HCT116 (cell line): Measurements from ENCODE around the gene TRAPPC12. TPM values are rescaled to one million over a fixed set of nuclear protein-coding genes. Genes with fewer than 3 reads are reported as not detected.

Experiments used
- ATAC-seq: fragments of 200-7000 bp; cut with Tn5 transposase; 2 replicates; pipeline ENCODE4 v1.9.1; 2020; ENCODE audit warnings: mild to moderate bottlenecking, moderate library complexity
- BruUV-seq: library from RNA; stranded (reverse); fragments of 400-500 nt; replicated peaks from 2 replicates; lab custom pipeline; 2021; lab: Mats Ljungman, UMichigan
- CTCF ChIA-PET: fragments of 300-600 bp; sonication (Branson Sonifier 250); formaldehyde crosslinking; loops from one replicate; lab custom pipeline; 2021; ENCODE audit warnings: antibody characterized with exemption; lab: Charles Lee
- POLR2A ChIA-PET: fragments of 300-600, 350-600 bp; sonication (Branson Sonifier 250); formaldehyde crosslinking; loops from one replicate; lab custom pipeline; 2021; ENCODE audit warnings: antibody characterized with exemption; lab: Charles Lee
- RAD21 ChIA-PET, 2 experiments: fragments of 300-600 bp; sonication (Branson Sonifier 250); formaldehyde crosslinking; loops; one replicate each; lab custom pipeline; 2023; ENCODE audit warnings: low total read pairs in 2 of 2; ENCODE audit not compliant: uncharacterized antibody in 2 of 2, unreplicated experiment in 2 of 2, low non-redundant PET in 1 of 2; lab: Charles Lee
- DNase-seq: peaks from one replicate; pipeline ENCODE4 v3.0.0-alpha.2; 2010; ENCODE audit warnings: low read depth, low spot score
- H2AFZ ChIP-seq: fragments of 200-600 bp; shearing (Covaris generic), sonication (generic); 2 replicates; pipeline ENCODE4 v1.6.1; 2017; ENCODE audit warnings: low read depth, mixed run types, mixed read lengths, antibody characterized with exemption, low read length; ENCODE audit not compliant: poor library complexity, severe bottlenecking
- H3K27ac ChIP-seq: 2 replicates; pipeline ENCODE4 v1.5.1; 2012; ENCODE audit warnings: low read depth, low read length
- H3K27me3 ChIP-seq: fragments of 200-600 bp; sonication (generic); 2 replicates; pipeline ENCODE4 v1.6.1; 2016; ENCODE audit warnings: mixed run types, low read length, mixed read lengths; ENCODE audit not compliant: insufficient read depth
- H3K36me3 ChIP-seq, 2 experiments: fragments of 200-500 bp in 1 of 2; fragments of 200-600 bp in 1 of 2; sonication (Bioruptor generic) in 1 of 2; sonication (generic) in 1 of 2; 2 replicates each; pipeline versions ENCODE4 v1.5.1 to v1.6.1; 2014 to 2016; ENCODE audit warnings: low read length in 2 of 2, inconsistent platforms in 1 of 2, mixed read lengths in 1 of 2, mixed run types in 1 of 2; ENCODE audit not compliant: insufficient read depth in 2 of 2, control insufficient read depth in 1 of 2
- H3K4me1 ChIP-seq, 2 experiments: fragments of 200-600 bp in 1 of 2; sonication (generic) in 1 of 2; 2 replicates each; pipeline versions ENCODE4 v1.5.1 to v1.6.1; 2012 to 2017; ENCODE audit warnings: low read length in 2 of 2, inconsistent platforms in 1 of 2, mild to moderate bottlenecking in 1 of 2, mixed read lengths in 1 of 2, mixed run types in 1 of 2, moderate library complexity in 1 of 2; ENCODE audit not compliant: insufficient read depth in 2 of 2, control insufficient read depth in 1 of 2
- H3K4me2 ChIP-seq: fragments of 200-600 bp; sonication (generic); 2 replicates; pipeline ENCODE4 v1.6.1; 2017; ENCODE audit warnings: mixed run types, low read length, mixed read lengths
- H3K4me3 ChIP-seq, 2 experiments: fragments of 200-600 bp in 1 of 2; sonication (generic) in 1 of 2; replicated peaks in 1 of 2; 2 replicates each; pipeline ENCODE4 v1.5.1; 2011 to 2016; ENCODE audit warnings: low read length in 2 of 2, control low read depth in 1 of 2, low read depth in 1 of 2, mild to moderate bottlenecking in 1 of 2, mixed read lengths in 1 of 2, mixed run types in 1 of 2
- H3K79me2 ChIP-seq: fragments of 200-600 bp; sonication (generic); 2 replicates; pipeline ENCODE4 v1.6.1; 2017; ENCODE audit warnings: mild to moderate bottlenecking, mixed run types, low read length, moderate library complexity, mixed read lengths; ENCODE audit not compliant: insufficient read depth
- H3K9ac ChIP-seq: fragments of 200-600 bp; sonication (generic); 2 replicates; pipeline ENCODE4 v1.6.1; 2016; ENCODE audit warnings: low read length, mixed read lengths
- H3K9me2 ChIP-seq: fragments of 200-600 bp; sonication (generic), shearing (Covaris generic); 2 replicates; pipeline ENCODE4 v1.6.1; 2017; ENCODE audit warnings: mixed run types, mild to moderate bottlenecking, moderate library complexity; ENCODE audit not compliant: insufficient read depth
- H3K9me3 ChIP-seq, 2 experiments: fragments of 200-500 bp in 1 of 2; fragments of 200-600 bp in 1 of 2; sonication (Bioruptor generic) in 1 of 2; sonication (generic) in 1 of 2; 2 replicates each; pipeline ENCODE4 v1.6.1; 2014 to 2017; ENCODE audit warnings: low read length in 2 of 2, mixed read lengths in 2 of 2, inconsistent platforms in 1 of 2, low read depth in 1 of 2, mild to moderate bottlenecking in 1 of 2, mixed run types in 1 of 2, moderate library complexity in 1 of 2; ENCODE audit not compliant: control insufficient read depth in 1 of 2, insufficient read depth in 1 of 2
- H4K20me1 ChIP-seq: fragments of 200-600 bp; sonication (generic), shearing (Covaris generic); 2 replicates; pipeline ENCODE4 v1.6.1; 2017; ENCODE audit warnings: mixed run types, mild to moderate bottlenecking, moderate library complexity; ENCODE audit not compliant: insufficient read depth
- CBX3 ChIP-seq: IDR thresholded peaks from 2 replicates; pipeline ENCODE4 v1.6.1; 2012; ENCODE audit warnings: low read depth
- CEBPB ChIP-seq: IDR thresholded peaks from 2 replicates; pipeline ENCODE4 v1.6.1; 2012; ENCODE audit warnings: low read depth
- EGR1 ChIP-seq: IDR thresholded peaks from 2 replicates; pipeline ENCODE4 v1.6.1; 2012; ENCODE audit warnings: low read depth
- ELF1 ChIP-seq: IDR thresholded peaks from 2 replicates; pipeline ENCODE4 v1.6.1; 2012; ENCODE audit warnings: low read depth, borderline replicate concordance
- EZH2 ChIP-seq: fragments of 200-600 bp; sonication (generic); IDR thresholded peaks from 2 replicates; pipeline ENCODE4 v1.6.1; 2017; ENCODE audit warnings: antibody characterized with exemption, mixed run types
- EZH2phosphoT487 ChIP-seq: fragments of 200-600 bp; IDR thresholded peaks from 2 replicates; pipeline ENCODE4 v1.6.1; 2018; ENCODE audit warnings: antibody characterized with exemption, borderline replicate concordance
- FOSL1 ChIP-seq: IDR thresholded peaks from 2 replicates; pipeline ENCODE4 v1.6.1; 2012; ENCODE audit warnings: low read depth
- JUND ChIP-seq: IDR thresholded peaks from 2 replicates; pipeline ENCODE4 v1.6.1; 2012
- POLR2A ChIP-seq: IDR thresholded peaks from 2 replicates; pipeline ENCODE4 v1.7.0; 2011; ENCODE audit warnings: borderline replicate concordance; ENCODE audit not compliant: insufficient read depth, insufficient read length; ENCODE audit errors: extremely low read depth
- POLR2AphosphoS5 ChIP-seq: IDR thresholded peaks from 2 replicates; pipeline ENCODE4 v1.6.1; 2011; ENCODE audit warnings: mild to moderate bottlenecking, low read depth, low read length, moderate library complexity
- RAD21 ChIP-seq: IDR thresholded peaks from 2 replicates; pipeline ENCODE4 v1.6.1; 2012; ENCODE audit warnings: low read depth, mild to moderate bottlenecking
- SIN3A ChIP-seq: IDR thresholded peaks from 2 replicates; pipeline ENCODE4 v1.6.1; 2012; ENCODE audit warnings: low read depth
- SP1 ChIP-seq: IDR thresholded peaks from 2 replicates; pipeline ENCODE4 v1.6.1; 2012; ENCODE audit warnings: low read depth
- SRF ChIP-seq: IDR thresholded peaks from 2 replicates; pipeline ENCODE4 v1.6.1; 2012; ENCODE audit warnings: low read depth
- YY1 ChIP-seq: IDR thresholded peaks from 2 replicates; pipeline ENCODE4 v1.6.1; 2011; ENCODE audit warnings: low read length, low read depth, moderate library complexity, mild to moderate bottlenecking; ENCODE audit not compliant: insufficient replicate concordance; ENCODE audit errors: extremely low read depth
- ZBTB33 ChIP-seq: IDR thresholded peaks from 2 replicates; pipeline ENCODE4 v1.6.1; 2011; ENCODE audit warnings: mild to moderate bottlenecking, low read length, moderate library complexity; ENCODE audit not compliant: insufficient replicate concordance; ENCODE audit errors: extremely low read depth
- ZFX ChIP-seq: fragments of 450-650 bp; IDR thresholded peaks from 2 replicates; pipeline ENCODE4 v1.6.1; 2017
- intact Hi-C: fragments of 100-400 bp; cut with micrococcal nuclease; formaldehyde crosslinking; loops from 2 replicates; pipeline ENCODE4 v1.10.0; 2022
- total RNA-seq: library from RNA; stranded (reverse); gene quantifications from one replicate; pipeline ENCODE4 v1.2.1, GENCODE V29; 2021; ENCODE audit not compliant: unreplicated experiment
- TF ChIP-seq, protein P1 (sequence below): IDR thresholded peaks from 2 replicates; pipeline ENCODE4 v1.6.1; 2012
- TF ChIP-seq, protein P2 (sequence below): IDR thresholded peaks from 2 replicates; pipeline ENCODE4 v1.6.1; 2012
- TF ChIP-seq, protein P3 (sequence below), 3 experiments: fragments of 200-600 bp in 1 of 3; sonication (generic) in 1 of 3; IDR thresholded peaks in 2 of 3; conservative IDR thresholded peaks in 1 of 3; 2 replicates each; pipeline ENCODE4 v1.5.1; 2012 to 2017; ENCODE audit warnings: low read depth in 2 of 3, low read length in 2 of 3, antibody characterized with exemption in 1 of 3, borderline replicate concordance in 1 of 3, control low read depth in 1 of 3, mild to moderate bottlenecking in 1 of 3, mixed read lengths in 1 of 3, mixed run types in 1 of 3, moderate library complexity in 1 of 3; ENCODE audit not compliant: insufficient read depth in 1 of 3

TRAPPC12 gene
- total RNA-seq, 1 experiment from 2014 or later = 47.4 TPM

DNA sequence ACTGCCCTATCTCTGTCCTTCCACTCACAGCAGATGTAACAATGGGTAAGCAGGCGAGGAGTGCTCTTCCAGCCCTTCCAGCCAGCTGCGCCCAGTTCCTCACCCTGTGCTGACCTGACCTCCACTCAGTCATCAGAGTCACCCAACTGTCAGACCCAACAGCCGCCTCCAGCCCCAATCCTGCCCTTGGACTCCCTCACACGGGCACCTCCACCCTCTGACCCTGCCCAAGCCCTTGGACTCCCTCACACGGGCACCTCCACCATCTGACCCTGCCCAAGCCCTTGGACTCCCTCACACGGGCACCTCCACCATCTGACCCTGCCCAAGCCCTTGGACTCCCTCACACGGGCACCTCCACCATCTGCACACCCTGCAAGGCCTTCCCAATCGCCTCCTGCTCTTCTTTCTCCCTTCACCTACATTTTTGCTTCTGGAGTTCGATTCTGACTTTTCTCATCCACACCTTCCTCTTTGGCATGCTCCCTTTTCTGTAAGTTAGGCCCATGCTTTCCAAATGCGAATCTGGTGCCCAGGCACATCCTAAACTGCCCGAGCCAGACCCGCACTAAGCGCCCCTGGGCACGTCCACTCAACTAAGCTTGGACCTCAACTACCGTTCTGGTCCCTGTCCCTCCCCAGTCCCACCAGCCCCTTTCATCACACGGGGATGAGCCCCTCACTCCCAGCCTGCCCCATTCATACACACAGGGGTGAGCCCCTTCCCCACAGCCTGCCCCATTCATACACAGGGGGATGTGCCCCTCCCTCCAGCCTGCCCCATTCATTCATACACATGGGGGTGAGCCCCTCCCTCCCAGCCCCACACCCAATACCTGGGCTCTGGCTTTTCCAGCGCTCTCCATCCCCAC is 17.7 kb upstream of the TRAPPC12 start:
- H2AFZ ChIP-seq = no peak overlapping the region
- H3K79me2 ChIP-seq = peaks cover 72% of the 10 kb centered on the region
- no peaks in the 10 kb centered on the region for H3K36me3 ChIP-seq
- POLR2A ChIA-PET = no interaction called here
- RAD21 ChIA-PET = no interaction called here
- H3K4me1 ChIP-seq = no peaks in the 10 kb centered on the region
- H3K4me3 ChIP-seq = no peak overlapping the region
- DNase-seq = no peak
- H3K9me3 ChIP-seq = no peaks in the 10 kb centered on the region
- CTCF ChIA-PET = no interaction called here
- H3K27me3 ChIP-seq = no peaks in the 10 kb centered on the region
- no peak overlapping the region for H3K9ac ChIP-seq
- H3K4me2 ChIP-seq = no peak overlapping the region
- TF ChIP-seq ELF1 (no peak), CEBPB (no peak), RAD21 (no peak), FOSL1 (no peak), EZH2 (no peak), POLR2AphosphoS5 (no peak), JUND (no peak), SIN3A (no peak), ZFX (no peak), SP1 (no peak), EGR1 (no peak), SRF (no peak), CBX3 (no peak), POLR2A (no peak), YY1 (no peak), ZBTB33 (no peak), EZH2phosphoT487 (no peak)
- TF ChIP-seq, protein P1, sequence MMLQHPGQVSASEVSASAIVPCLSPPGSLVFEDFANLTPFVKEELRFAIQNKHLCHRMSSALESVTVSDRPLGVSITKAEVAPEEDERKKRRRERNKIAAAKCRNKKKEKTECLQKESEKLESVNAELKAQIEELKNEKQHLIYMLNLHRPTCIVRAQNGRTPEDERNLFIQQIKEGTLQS = no peak
- TF ChIP-seq, protein P2, sequence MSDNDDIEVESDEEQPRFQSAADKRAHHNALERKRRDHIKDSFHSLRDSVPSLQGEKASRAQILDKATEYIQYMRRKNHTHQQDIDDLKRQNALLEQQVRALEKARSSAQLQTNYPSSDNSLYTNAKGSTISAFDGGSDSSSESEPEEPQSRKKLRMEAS = no peak
- TF ChIP-seq, protein P3, sequence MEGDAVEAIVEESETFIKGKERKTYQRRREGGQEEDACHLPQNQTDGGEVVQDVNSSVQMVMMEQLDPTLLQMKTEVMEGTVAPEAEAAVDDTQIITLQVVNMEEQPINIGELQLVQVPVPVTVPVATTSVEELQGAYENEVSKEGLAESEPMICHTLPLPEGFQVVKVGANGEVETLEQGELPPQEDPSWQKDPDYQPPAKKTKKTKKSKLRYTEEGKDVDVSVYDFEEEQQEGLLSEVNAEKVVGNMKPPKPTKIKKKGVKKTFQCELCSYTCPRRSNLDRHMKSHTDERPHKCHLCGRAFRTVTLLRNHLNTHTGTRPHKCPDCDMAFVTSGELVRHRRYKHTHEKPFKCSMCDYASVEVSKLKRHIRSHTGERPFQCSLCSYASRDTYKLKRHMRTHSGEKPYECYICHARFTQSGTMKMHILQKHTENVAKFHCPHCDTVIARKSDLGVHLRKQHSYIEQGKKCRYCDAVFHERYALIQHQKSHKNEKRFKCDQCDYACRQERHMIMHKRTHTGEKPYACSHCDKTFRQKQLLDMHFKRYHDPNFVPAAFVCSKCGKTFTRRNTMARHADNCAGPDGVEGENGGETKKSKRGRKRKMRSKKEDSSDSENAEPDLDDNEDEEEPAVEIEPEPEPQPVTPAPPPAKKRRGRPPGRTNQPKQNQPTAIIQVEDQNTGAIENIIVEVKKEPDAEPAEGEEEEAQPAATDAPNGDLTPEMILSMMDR (IDR thresholded peaks at IDR 0.05 in 2 of 3, conservative IDR thresholded peaks at IDR 0.05 in 1 of 3; ENCODE audit: borderline replicate concordance in 1 of 3, insufficient read depth in 1 of 3, low read depth in 2 of 3, low read length in 2 of 3) = no peak
- TF ChIP-seq, all 23 proteins: peak for 0
- peaks cover 9% of the 10 kb centered on the region; the same call in 1 of the 2 replicates for H4K20me1 ChIP-seq
- no peak for ATAC-seq
- no peaks in the 10 kb centered on the region for H3K9me2 ChIP-seq
- intact Hi-C loops = no loop called here
- no TSS peak for BruUV-seq
- no peak overlapping the region for H3K27ac ChIP-seq
